DMS53 (cell line): ENCODE measurements around the gene LUZP2.
A peak's percentile ranks its signal among the peaks of the same experiment; 100 is the strongest.

Experiments
- DNase-seq: peaks from one replicate; lab custom pipeline; 2025; lab: John Stamatoyannopoulos, UW

LUZP2 gene

GRCh38 chr11:24716403-24716802 lies 219.6 kb downstream of the LUZP2 start:
- peak; percentile 39 for DNase-seq

- no peak for DNase-seq
Measured at GRCh38 chr11:24723231-24723630, 226.4 kb downstream of the LUZP2 start.

GRCh38 chr11:24731554-24731953 lies 234.7 kb downstream of the LUZP2 start:
- no peak for DNase-seq

DNA sequence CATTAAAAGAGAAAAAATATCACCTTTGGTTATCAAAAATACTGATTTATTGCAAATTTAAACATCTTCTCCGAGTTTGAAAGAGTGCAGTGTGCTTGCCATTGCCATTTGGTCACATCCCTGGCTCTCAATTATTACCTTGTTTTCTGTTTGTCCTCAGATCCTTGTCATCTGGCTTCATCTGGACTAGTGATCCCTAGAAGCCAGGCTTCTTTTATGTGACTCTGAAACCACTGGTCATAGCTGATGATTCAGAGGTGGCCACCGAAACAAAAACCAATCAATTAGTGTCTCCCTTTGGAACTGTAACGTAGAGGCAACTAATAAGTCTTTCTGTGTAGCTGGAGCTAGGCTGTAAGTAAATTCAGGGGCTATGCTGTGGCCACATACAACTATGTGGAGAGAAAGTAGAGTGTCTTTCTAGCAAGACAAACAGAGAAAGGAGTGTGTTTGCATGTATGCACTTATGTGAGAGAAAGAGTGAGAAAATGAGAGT lies 237.9 kb downstream of the LUZP2 start:
- DNase-seq: peak; percentile 84

GRCh38 chr11:24738972-24739371 lies 242.1 kb downstream of the LUZP2 start:
- DNase-seq: no peak

DNA sequence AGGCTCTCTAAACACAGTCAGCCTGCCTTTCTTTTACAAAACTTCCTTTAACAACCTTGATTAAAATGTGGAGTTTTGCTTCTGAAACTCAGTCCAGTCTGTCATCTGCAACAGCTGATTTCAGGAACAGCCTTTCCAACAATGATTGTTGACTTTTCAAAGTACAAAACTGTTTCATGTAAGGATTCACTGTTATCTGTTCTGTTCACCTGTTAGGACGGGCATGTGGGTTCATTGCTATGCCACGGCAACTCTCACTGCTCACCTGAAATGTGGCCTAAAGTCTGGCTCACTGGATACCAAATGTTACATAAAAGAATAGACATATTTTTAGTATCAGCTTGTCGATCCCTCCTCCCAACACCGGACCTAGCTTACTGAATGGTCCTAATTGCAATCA lies 242.8 kb downstream of the LUZP2 start:
- no peak for DNase-seq

- peak; percentile 29 for DNase-seq
Measured at GRCh38 chr11:24747275-24748251, 250.7 kb downstream of the LUZP2 start.

DNA sequence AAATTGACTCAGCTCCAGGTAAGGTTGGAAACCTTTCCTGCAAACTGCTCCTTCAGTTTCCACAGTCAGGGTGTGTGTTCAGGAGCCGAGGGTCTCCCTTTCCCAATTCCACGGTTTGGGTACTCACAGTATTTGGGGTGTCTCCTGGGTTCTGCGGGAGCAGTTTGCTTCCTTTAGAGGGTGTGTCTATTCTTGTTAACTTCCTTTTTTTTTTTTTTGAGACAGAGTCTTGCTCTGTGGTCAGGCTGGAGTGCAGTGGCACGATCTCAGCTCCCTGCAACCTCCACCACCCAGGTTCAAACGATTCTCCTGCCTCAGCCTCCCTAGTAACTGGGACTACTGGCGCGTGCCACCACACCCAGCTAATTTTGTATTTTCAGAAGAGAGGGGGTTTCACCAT lies 251.4 kb downstream of the LUZP2 start:
- no peak for DNase-seq

GRCh38 chr11:24754406-24754805 lies 257.6 kb downstream of the LUZP2 start:
- DNase-seq: no peak

DNA sequence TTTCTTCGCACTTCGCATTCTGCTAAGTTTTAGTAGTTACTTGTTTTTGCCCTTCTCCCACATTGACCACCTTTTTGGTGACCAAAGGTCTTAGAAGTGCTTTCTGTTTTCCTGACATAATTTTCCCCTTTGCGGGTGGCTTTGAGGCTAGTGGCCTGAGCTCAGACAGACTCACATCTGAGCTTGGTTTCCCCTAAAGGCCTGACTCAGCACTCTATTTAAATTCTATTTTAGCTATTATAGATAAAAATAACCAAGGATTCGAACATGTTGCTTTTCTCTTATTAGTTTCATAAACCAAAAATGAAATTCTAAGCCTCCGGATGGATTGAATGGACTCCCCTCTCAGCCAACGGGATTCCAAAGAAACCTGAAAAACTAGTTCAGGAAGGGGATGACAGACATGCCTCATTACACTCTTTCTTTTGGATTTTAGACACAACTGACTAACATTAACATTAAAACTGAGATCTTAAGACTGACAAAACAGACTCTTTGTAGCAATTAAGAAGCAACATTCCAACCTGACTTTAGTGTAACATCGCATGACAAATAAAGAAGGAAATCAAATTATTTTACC lies 258.5 kb downstream of the LUZP2 start:
- peak; percentile 63 for DNase-seq

GRCh38 chr11:24759742-24760141 lies 262.9 kb downstream of the LUZP2 start:
- DNase-seq: no peak

DNA sequence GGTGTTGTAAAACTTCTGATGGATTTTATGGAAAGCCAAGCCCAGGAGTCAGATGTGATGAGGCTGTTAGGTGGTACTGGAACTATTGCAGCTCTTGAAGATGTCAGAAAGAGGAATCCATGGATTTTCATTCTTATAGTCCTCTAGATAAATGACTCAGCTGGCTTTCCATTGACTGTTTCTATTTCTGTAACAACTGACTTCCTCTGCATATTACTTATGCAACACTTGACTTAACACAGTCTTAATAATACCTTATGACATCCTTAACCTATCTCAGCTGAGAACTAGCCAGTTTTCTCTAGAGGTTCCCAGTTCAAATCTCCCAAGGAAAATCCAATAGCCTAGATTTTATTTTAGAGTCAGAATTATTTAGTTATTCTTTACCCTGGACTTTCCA lies 263.8 kb downstream of the LUZP2 start:
- DNase-seq: no peak

DNA sequence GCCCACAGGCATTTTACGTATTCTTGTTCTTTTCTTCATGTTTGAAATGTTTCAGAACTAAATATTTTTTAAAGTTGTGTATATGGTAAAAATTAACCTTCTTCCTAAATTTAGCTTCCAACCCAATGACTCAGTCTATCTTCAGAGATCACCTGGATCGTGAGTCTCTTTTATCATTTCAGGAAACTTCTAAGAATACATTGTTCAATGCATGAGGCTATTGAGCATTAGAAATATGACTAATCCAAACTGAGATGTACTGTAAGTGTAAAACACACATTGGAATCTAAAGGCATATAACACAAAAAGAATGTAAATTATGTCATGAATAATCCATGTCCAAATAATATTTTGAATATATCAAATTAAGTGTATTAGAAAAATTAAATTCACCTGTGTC lies 265.2 kb downstream of the LUZP2 start:
- no peak for DNase-seq

- no peak for DNase-seq
Measured at GRCh38 chr11:24767411-24767810, 270.6 kb downstream of the LUZP2 start.

DNA sequence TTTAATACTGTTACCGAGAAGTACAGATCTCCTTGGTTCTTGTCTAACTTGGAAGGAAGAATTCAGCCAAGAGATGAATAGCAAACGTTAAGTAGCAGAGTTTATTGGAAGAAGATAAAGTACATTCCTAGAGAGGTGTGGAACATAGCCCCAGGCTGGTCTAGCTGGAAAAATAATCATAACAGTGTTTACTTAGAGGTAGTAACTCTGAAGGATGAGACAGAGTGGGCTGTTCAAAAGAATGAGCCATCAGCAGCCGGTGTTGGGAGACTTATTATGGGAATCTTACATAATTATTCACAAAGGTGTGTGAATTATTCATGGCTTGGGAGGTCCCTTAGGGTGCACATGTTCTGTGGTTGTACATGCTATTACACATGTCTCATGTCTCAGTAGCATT lies 276.5 kb downstream of the LUZP2 start:
- DNase-seq: no peak

- DNase-seq: peak; percentile 24
Measured at GRCh38 chr11:24779791-24780190, 282.9 kb downstream of the LUZP2 start.

DNA sequence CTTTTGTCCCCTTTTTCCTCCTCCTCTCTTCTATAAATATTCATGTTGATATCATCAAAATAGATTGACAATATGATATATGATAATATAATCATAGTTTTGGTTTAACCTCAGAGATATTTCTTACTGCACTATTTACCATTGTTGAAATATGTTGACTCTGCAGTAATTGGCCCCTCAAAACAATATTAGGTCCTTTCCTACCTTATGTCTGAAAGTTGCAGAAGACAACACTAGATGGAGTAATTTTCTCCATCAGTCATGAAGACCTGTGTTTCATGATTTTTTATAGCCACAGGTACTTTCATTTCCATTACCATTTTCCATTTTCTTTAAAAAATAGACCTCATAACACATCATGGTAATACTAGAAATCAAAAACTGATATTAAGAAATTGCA lies 284.4 kb downstream of the LUZP2 start:
- DNase-seq: peak; percentile 51

GRCh38 chr11:24793479-24793878 lies 296.6 kb downstream of the LUZP2 start:
- DNase-seq: no peak

GRCh38 chr11:24794064-24794463 lies 297.2 kb downstream of the LUZP2 start:
- DNase-seq: no peak

DNA sequence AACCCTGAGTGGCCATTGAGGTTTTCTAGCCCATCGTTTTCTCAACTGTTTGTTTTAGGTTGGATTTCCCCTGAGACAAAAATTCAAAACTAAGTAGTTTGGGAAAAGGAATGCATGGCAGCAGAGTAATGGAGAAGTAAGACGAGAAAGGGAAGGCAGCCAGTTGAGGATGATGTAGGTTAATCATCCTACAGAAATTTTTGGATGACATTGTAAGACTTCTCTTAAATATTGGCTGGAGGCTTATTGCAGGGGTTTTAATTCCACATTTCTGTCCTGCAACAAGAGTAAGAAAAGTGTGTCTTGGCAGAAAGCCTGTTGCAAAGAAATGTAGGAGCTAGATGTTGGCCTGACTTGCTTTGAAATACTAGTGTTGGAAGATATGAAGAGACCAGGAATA lies 308.8 kb downstream of the LUZP2 start:
- no peak for DNase-seq

DNA sequence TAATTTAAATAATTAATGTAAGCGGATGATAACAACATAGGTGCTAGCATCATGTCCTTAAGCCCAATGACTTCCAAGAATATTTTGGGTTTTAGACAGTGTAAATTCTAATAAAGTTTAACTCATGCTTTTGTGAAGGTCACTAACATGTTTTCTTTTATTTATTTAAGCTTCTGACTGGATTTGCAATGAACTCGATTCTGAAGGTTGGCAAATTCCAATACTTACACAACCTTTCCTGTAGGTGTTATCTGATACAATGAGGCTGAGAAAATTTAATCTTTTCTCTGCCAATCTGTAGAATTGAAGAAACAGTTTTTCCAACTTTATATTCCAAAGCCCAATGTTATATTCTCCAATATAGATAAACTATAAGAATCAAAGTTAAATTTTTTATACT lies 311.3 kb downstream of the LUZP2 start:
- no peak for DNase-seq

- DNase-seq: no peak
Measured at GRCh38 chr11:24819006-24819405, 322.2 kb downstream of the LUZP2 start.

DNA sequence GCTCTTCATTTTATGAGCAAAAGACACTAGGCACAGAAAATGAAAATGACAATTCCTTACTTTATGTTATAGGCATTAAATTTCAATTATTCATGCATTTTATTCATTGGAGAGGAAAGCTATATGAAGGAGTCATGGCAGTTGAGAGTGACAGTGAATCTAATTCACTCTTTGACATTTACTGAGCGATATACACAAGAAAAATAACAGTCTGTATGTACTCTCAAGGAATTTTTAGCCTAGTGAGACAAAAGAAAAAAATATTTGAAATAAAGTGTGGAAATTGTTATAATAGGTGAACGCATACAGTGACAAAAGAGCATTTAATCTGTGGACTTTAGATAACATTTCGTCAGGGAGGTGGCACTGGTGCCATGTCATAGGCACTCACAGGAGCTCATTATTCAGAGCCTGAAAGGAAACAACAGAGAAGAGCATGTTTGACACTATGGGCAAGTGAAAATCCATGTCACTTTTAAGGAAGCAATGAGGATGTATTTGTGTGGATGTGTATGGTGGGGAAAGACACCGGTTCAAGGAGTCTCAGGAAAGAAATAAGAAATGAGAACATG lies 323.1 kb downstream of the LUZP2 start:
- peak; percentile 14 for DNase-seq
